ENCODE results near the gene GPANK1.

GRCh38 chr6:31677955-31678354, 13.2 kb upstream of the GPANK1 start:
- TF ChIP-seq IRF3 (IDR thresholded peaks at IDR 0.05) (no peak), CTCF (IDR thresholded peaks at IDR 0.05 in 2 of 3, conservative IDR thresholded peaks at IDR 0.05 in 1 of 3; ENCODE audit: control insufficient read depth in 2 of 3, extremely low read depth in 1 of 3, insufficient read depth in 1 of 3, low read depth in 3 of 3, low read length in 3 of 3) (no peak), TBL1XR1 (IDR thresholded peaks at IDR 0.05; ENCODE audit: low read depth, low read length) (no peak), CBFB (IDR thresholded peaks at IDR 0.05; ENCODE audit: low read depth) (no peak), FOS (IDR thresholded peaks at IDR 0.05; ENCODE audit: borderline replicate concordance, extremely low read depth, insufficient read length) (no peak), ATF2 (IDR thresholded peaks at IDR 0.05; ENCODE audit: low read length) (no peak), CBX3 (IDR thresholded peaks at IDR 0.05; ENCODE audit: borderline replicate concordance, low read depth) (no peak), CHD1 (IDR thresholded peaks at IDR 0.05; ENCODE audit: low read depth, low read length) (no peak), HDAC2 (IDR thresholded peaks at IDR 0.05) (no peak), CEBPB (IDR thresholded peaks at IDR 0.05; ENCODE audit: borderline replicate concordance in 1 of 2, low read depth in 2 of 2, low read length in 2 of 2) (no peak), REST (IDR thresholded peaks at IDR 0.05; ENCODE audit: low read depth, low read length) (no peak), NFYA (IDR thresholded peaks at IDR 0.05; ENCODE audit: borderline replicate concordance, low read depth, low read length) (no peak)

Data from GM12878 (cell line).